ENCODE data around the gene VWA8. TPM values are rescaled to one million over a fixed set of nuclear protein-coding genes. Genes with fewer than 3 reads are reported as not detected.

Gene VWA8
- total RNA-seq, 1 experiment from 2014 or later: 22.6 TPM

GRCh38 chr13:41666644-41667043, 294.3 kb downstream of the VWA8 start:
- CTCF ChIA-PET: interaction anchor here (1.4 kb wide), 1 partner anchor 14 kb away, joined by 4 read pairs; no protein-coding TSS in a partner anchor
- RAD21 ChIA-PET (ENCODE audit: low non-redundant PET in 1 of 2, low total read pairs in 2 of 2, uncharacterized antibody in 2 of 2, unreplicated experiment in 2 of 2): no interaction called here

More at GRCh38 chr13:41666644-41667043, 294.3 kb downstream of the VWA8 start:
- TF ChIP-seq TCF7L2 (IDR thresholded peaks at IDR 0.05; ENCODE audit: borderline replicate concordance, extremely low read depth, insufficient read depth, insufficient read length) (no peak), YY1 (IDR thresholded peaks at IDR 0.05; ENCODE audit: extremely low read depth, insufficient replicate concordance, low read depth, low read length) (no peak), EZH2phosphoT487 (IDR thresholded peaks at IDR 0.05; ENCODE audit: borderline replicate concordance) (no peak), POLR2A (IDR thresholded peaks at IDR 0.05; ENCODE audit: borderline replicate concordance, extremely low read depth, insufficient read depth, insufficient read length) (no peak), ZNF274 (IDR thresholded peaks at IDR 0.05; ENCODE audit: low read depth, low read length) (no peak), SRF (IDR thresholded peaks at IDR 0.05; ENCODE audit: low read depth) (no peak), FOSL1 (IDR thresholded peaks at IDR 0.05; ENCODE audit: low read depth) (no peak), CBX3 (IDR thresholded peaks at IDR 0.05; ENCODE audit: low read depth) (no peak), REST (IDR thresholded peaks at IDR 0.05; ENCODE audit: low read depth) (no peak), ELF1 (IDR thresholded peaks at IDR 0.05; ENCODE audit: borderline replicate concordance, low read depth) (no peak), EZH2 (IDR thresholded peaks at IDR 0.05) (no peak)
- H3K27me3 ChIP-seq (ENCODE audit: insufficient read depth, low read length): no peaks in the 10 kb centered on the region
- no peak overlapping the region for H2AFZ ChIP-seq (ENCODE audit: low read depth, low read length, poor library complexity, severe bottlenecking)
- no peaks in the 10 kb centered on the region for H3K9me2 ChIP-seq (ENCODE audit: insufficient read depth)
- no peaks in the 10 kb centered on the region for H4K20me1 ChIP-seq (ENCODE audit: insufficient read depth)
- ATAC-seq (no peak), DNase-seq (ENCODE audit: low read depth, low spot score) (no peak)
- POLR2A ChIA-PET: interaction anchor here (1.1 kb wide), 1 partner anchor 17 kb away, joined by 3 read pairs; no protein-coding TSS in a partner anchor
- no peaks in the 10 kb centered on the region for H3K36me3 ChIP-seq (ENCODE audit: control insufficient read depth in 1 of 2, insufficient read depth in 2 of 2, low read length in 2 of 2)
- H3K9ac ChIP-seq (ENCODE audit: low read length): no peak overlapping the region
- H3K4me1 ChIP-seq (ENCODE audit: control insufficient read depth in 1 of 2, insufficient read depth in 2 of 2, low read length in 2 of 2): peaks cover 4 to 9% of the 10 kb centered on the region in 2 experiments; a peak in 3 of 4 replicates
- no peaks in the 10 kb centered on the region for H3K9me3 ChIP-seq (ENCODE audit: control insufficient read depth in 1 of 2, insufficient read depth in 1 of 2, low read depth in 1 of 2, low read length in 2 of 2)
- no peak overlapping the region for H3K27ac ChIP-seq (ENCODE audit: low read depth, low read length)
- intact Hi-C loops (cut with micrococcal nuclease): loop anchor here (5.0 kb wide), 2 partner anchors 291 to 381 kb away; partner anchors contain the start of gene DGKH
- no peak overlapping the region for H3K4me2 ChIP-seq (ENCODE audit: low read length)
- no peaks in the 10 kb centered on the region for H3K79me2 ChIP-seq (ENCODE audit: insufficient read depth, low read length)
- H3K4me3 ChIP-seq (replicated peaks in 1 of 2; ENCODE audit: low read depth in 1 of 2, low read length in 2 of 2): no peak overlapping the region
- no TSS peak for BruUV-seq (replicated peaks)

Measured in HCT116 (cell line).